KMS-11 (cell line): ENCODE results near the gene MOV10L1.

Experiments
- H2AFZ ChIP-seq: fragments of 200-600 bp; sonication (generic); 2 replicates; pipeline ENCODE4 v1.6.1; 2016; ENCODE audit warnings: antibody characterized with exemption, mixed run types, low read depth
- H3K27ac ChIP-seq: fragments of 200-600 bp; sonication (generic); 2 replicates; pipeline ENCODE4 v1.6.1; 2016; ENCODE audit warnings: mild to moderate bottlenecking, mixed run types
- H3K27me3 ChIP-seq: fragments of 200-600 bp; sonication (generic); 2 replicates; pipeline ENCODE4 v1.6.1; 2017; ENCODE audit warnings: mild to moderate bottlenecking, low read depth, mixed run types, moderate library complexity; ENCODE audit not compliant: insufficient read depth
- H3K36me3 ChIP-seq: fragments of 200-600 bp; sonication (generic); 2 replicates; pipeline ENCODE4 v1.6.1; 2017; ENCODE audit warnings: mild to moderate bottlenecking, mixed run types; ENCODE audit not compliant: insufficient read depth
- H3K4me1 ChIP-seq: fragments of 200-600 bp; sonication (generic); 2 replicates; pipeline ENCODE4 v1.6.1; 2016; ENCODE audit warnings: mild to moderate bottlenecking, low read depth, mixed run types; ENCODE audit not compliant: poor library complexity, severe bottlenecking
- H3K4me2 ChIP-seq: fragments of 200-600 bp; sonication (generic); 2 replicates; pipeline ENCODE4 v1.7.0; 2016; ENCODE audit warnings: mild to moderate bottlenecking, mixed run types
- H3K4me3 ChIP-seq: fragments of 200-600 bp; sonication (generic); IDR thresholded peaks from 2 replicates; pipeline ENCODE4 v1.6.1; 2017; ENCODE audit warnings: low read depth, low read length, mixed read lengths; ENCODE audit not compliant: insufficient read depth
- H3K79me2 ChIP-seq: fragments of 200-600 bp; sonication (generic); 2 replicates; pipeline ENCODE4 v1.6.1; 2016; ENCODE audit warnings: low read depth, mixed run types; ENCODE audit not compliant: insufficient read depth
- H3K9ac ChIP-seq: fragments of 200-600 bp; sonication (generic); 2 replicates; pipeline ENCODE4 v1.6.1; 2016; ENCODE audit warnings: mild to moderate bottlenecking, mixed run types
- H4K20me1 ChIP-seq: fragments of 200-600 bp; sonication (generic); 2 replicates; pipeline ENCODE4 v1.6.1; 2016; ENCODE audit warnings: mild to moderate bottlenecking, mixed run types; ENCODE audit not compliant: insufficient read depth
- TF ChIP-seq, protein P1 (sequence below): fragments of 200-600 bp; sonication (generic); conservative IDR thresholded peaks from 2 replicates; pipeline ENCODE4 v1.6.1; 2017; ENCODE audit warnings: low read depth, mild to moderate bottlenecking, antibody characterized with exemption, low read length, moderate library complexity, mixed read lengths

MOV10L1 gene

DNA sequence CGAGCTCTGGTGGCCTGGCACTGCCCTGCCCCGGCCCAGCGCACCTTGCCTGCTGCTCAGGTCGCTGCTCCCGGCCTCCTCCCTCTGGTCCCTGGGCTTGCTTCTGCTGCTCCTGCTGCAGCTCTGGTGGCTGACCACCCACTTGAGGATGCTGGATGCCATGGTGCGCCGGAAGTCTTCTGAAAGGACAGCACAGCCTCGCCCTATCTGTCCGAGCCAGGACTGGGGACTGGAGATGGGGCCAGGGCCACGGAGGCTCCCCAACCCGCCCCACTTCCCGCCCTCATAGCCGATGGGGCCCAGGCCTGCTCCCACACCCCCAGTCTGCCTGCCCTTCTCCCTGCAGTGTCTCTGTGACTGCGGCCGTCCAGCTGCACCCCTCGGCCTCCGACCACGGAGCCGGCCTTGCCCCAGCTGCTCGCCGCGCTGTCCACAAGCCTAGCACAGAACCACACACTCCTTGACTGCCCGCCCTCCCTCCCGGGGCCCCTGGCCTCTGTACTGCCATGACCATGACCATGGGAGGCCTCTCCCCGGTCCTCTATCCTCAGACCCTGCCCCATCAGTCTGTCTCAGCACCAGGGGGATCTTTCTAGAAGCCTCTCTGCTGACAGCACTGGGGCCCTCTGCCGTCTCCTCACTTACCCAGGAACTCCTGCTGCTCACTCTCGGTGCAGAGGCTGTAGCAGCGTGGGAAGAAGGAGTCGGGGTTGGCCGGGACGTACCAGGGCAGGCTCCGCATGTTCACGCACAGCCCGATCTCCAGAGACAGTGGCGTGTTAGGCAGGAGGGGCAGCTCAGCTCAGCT, 44.4 kb upstream of the MOV10L1 start:
- no peaks in the 10 kb centered on the region for H4K20me1 ChIP-seq
- no peak overlapping the region for H2AFZ ChIP-seq
- no peak overlapping the region for H3K9ac ChIP-seq
- H3K36me3 ChIP-seq: no peaks in the 10 kb centered on the region
- no peak overlapping the region for H3K27ac ChIP-seq
- H3K27me3 ChIP-seq: no peaks in the 10 kb centered on the region
- TF ChIP-seq, protein P1, sequence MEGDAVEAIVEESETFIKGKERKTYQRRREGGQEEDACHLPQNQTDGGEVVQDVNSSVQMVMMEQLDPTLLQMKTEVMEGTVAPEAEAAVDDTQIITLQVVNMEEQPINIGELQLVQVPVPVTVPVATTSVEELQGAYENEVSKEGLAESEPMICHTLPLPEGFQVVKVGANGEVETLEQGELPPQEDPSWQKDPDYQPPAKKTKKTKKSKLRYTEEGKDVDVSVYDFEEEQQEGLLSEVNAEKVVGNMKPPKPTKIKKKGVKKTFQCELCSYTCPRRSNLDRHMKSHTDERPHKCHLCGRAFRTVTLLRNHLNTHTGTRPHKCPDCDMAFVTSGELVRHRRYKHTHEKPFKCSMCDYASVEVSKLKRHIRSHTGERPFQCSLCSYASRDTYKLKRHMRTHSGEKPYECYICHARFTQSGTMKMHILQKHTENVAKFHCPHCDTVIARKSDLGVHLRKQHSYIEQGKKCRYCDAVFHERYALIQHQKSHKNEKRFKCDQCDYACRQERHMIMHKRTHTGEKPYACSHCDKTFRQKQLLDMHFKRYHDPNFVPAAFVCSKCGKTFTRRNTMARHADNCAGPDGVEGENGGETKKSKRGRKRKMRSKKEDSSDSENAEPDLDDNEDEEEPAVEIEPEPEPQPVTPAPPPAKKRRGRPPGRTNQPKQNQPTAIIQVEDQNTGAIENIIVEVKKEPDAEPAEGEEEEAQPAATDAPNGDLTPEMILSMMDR: no peak
- H3K4me1 ChIP-seq: no peaks in the 10 kb centered on the region
- H3K4me3 ChIP-seq: no peak overlapping the region
- no peak overlapping the region for H3K4me2 ChIP-seq
- no peaks in the 10 kb centered on the region for H3K79me2 ChIP-seq

DNA sequence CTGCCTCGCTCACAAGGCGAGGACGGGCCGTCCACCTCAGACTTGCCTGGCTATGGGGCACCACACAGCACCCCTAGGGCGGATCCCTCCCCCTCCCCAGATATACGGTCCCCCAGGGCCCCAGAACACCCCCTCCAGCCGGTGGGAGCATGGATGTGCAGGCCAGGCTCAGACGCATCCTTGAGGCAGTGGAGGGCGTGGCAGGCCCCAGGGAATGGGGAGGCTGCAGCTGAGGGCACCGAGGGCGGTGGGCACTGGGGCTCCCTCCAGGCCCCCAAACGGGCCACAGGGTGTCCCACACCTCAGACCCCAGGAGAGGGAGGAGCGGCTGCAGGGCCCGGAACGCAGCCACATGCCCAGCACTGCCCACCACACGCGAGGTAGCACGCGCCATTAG, 43.8 kb upstream of the MOV10L1 start:
- H3K27me3 ChIP-seq: no peaks in the 10 kb centered on the region
- H3K27ac ChIP-seq: no peak overlapping the region
- H3K4me2 ChIP-seq: no peak overlapping the region
- H4K20me1 ChIP-seq: no peaks in the 10 kb centered on the region
- no peak overlapping the region for H3K4me3 ChIP-seq
- no peaks in the 10 kb centered on the region for H3K4me1 ChIP-seq
- no peak overlapping the region for H2AFZ ChIP-seq
- H3K36me3 ChIP-seq: no peaks in the 10 kb centered on the region
- H3K79me2 ChIP-seq: no peaks in the 10 kb centered on the region
- TF ChIP-seq, protein P1: no peak
- H3K9ac ChIP-seq: no peak overlapping the region

DNA sequence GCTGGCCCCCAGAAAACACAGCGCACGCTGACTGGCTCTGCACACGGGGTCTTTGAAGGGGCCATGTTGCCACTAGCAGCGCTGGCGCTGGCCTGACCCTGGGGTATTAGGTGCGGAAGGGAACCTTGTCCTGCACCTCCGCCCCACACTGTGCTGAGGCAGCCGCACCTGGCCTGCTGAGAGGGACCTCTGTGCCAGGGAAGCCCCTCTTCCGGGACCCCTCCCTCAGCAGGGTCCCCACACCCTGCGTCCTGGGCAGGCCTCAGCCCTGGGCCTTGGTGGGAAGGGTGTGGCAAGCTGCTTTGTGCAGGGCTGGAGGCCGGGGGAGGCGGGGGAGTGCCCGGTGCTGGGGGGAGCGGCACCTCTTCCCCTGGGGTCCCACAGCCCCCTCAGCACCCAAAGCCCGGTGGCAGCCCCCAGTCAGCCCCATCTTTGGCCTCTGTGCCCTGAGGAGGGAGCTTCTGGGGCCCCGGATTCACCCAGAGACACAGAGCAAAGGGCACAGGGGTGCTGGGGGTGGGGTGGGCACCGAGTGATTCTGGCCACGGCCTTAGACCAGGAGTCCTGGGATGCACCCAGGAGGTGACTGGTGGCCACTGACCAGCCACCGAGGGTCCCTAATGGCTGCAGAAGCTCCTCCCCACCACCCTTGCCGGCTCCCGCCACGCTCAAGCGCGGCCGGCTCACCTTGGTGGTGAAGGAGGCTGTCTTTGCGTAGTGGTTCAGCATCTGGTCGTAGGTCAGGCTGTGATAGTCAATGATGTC, 43.1 kb upstream of the MOV10L1 start:
- Histone ChIP-seq H3K9ac (no peak overlapping the region), H3K27me3 (peaks cover 2% of the 10 kb centered on the region; the same call in 1 of the 2 replicates), H2AFZ (no peak overlapping the region), H3K27ac (no peak overlapping the region), H3K4me3 (no peak overlapping the region), H3K4me2 (no peak overlapping the region), H3K36me3 (no peaks in the 10 kb centered on the region), H3K79me2 (no peaks in the 10 kb centered on the region), H3K4me1 (no peaks in the 10 kb centered on the region), H4K20me1 (no peaks in the 10 kb centered on the region)
- TF ChIP-seq, protein P1: no peak

DNA sequence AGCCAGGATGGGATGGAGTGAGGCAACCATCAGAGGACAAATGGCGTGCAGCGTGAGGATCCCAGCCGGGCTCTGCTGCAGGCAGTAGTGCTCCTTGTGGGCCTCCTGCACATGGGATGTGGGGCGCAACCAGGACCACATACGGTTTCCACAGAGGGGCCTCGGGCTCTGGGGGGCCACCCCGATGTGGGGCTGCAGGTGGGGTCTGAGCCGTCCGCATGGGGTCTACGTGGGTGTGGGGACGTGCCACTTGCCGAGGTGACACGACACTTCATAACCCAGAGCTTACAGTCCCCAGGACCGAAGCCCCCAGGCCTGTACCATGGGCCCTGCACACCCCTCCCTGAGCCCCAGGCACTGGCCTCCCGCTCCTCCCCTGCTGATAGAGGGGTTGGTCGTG, 42.5 kb upstream of the MOV10L1 start:
- Histone ChIP-seq H3K27ac (no peak overlapping the region), H3K4me2 (no peak overlapping the region), H4K20me1 (no peaks in the 10 kb centered on the region), H3K4me1 (no peaks in the 10 kb centered on the region), H3K9ac (no peak overlapping the region), H3K4me3 (no peak overlapping the region), H3K36me3 (no peaks in the 10 kb centered on the region), H3K27me3 (peaks cover 2% of the 10 kb centered on the region; the same call in 1 of the 2 replicates), H2AFZ (no peak overlapping the region), H3K79me2 (no peaks in the 10 kb centered on the region)
- TF ChIP-seq, protein P1: no peak
